Activated CD8-positive, alpha-beta memory T cell treated with anti-CD3 and anti-CD28 coated beads, Interleukin-2, amount 10 ng/mL, durations not matched to agents 7 days and 5 days (primary cell): ENCODE measurements around the gene RALB. TPM values are rescaled to one million over a fixed set of nuclear protein-coding genes. Genes with fewer than 3 reads are reported as not detected.
A peak's percentile ranks its signal among the peaks of the same experiment; 100 is the strongest.

ENCODE experiments used
- ATAC-seq: fragments of 150-1000 bp; cut with Tn5 transposase; one replicate; pipeline ENCODE4 v1.10.0; 2021; ENCODE audit warnings: moderate library complexity
- CTCF ChIA-PET: fragments of 350-600 bp; sonication (Branson Sonifier 250); formaldehyde crosslinking; loops from one replicate; lab custom pipeline; 2021; ENCODE audit warnings: antibody characterized with exemption; lab: Charles Lee
- DNase-seq: peaks from one replicate; pipeline ENCODE4 v3.0.0-alpha.2; 2020
- H3K27ac Mint-ChIP-seq: one replicate; pipeline ENCODE4 v1.8.0; 2021; ENCODE audit warnings: mild to moderate bottlenecking, mixed read lengths
- H3K27me3 Mint-ChIP-seq: one replicate; pipeline ENCODE4 v1.8.0; 2021; ENCODE audit warnings: mixed read lengths
- H3K36me3 Mint-ChIP-seq: one replicate; pipeline ENCODE4 v1.8.0; 2021; ENCODE audit warnings: mild to moderate bottlenecking, mixed read lengths
- H3K4me1 Mint-ChIP-seq: one replicate; pipeline ENCODE4 v1.8.0; 2021; ENCODE audit warnings: mixed read lengths
- H3K4me3 Mint-ChIP-seq: one replicate; pipeline ENCODE4 v1.8.0; 2021; ENCODE audit warnings: mild to moderate bottlenecking, moderate library complexity, mixed read lengths
- H3K9me3 Mint-ChIP-seq: one replicate; pipeline ENCODE4 v1.8.0; 2022; ENCODE audit warnings: low read depth, mixed read lengths
- total RNA-seq, 2 experiments: library from RNA; stranded (reverse); gene quantifications; one replicate each; pipeline ENCODE4 v1.2.3, GENCODE V29; 2021

The RALB gene
- 10 to 100 TPM; 36.7 to 41.8 TPM for total RNA-seq

- no peaks in the 10 kb centered on the region for H3K9me3 Mint-ChIP-seq
- peaks cover 59% of the 10 kb centered on the region for H3K4me1 Mint-ChIP-seq
- H3K4me3 Mint-ChIP-seq = peak within 1 kb of the TSS; percentile 98
- peak; percentile 99 for DNase-seq
- peak; percentile 96 for ATAC-seq
- peaks cover 17% of the 10 kb centered on the region for H3K27me3 Mint-ChIP-seq
- CTCF ChIA-PET = interaction anchor here (0.6 to 3.3 kb wide), 8 partner anchors 11 to 76 kb away, joined by 3 to 24 read pairs (median 6); no protein-coding TSS in a partner anchor
- H3K36me3 Mint-ChIP-seq = peaks cover 17% of the 10 kb centered on the region
- H3K27ac Mint-ChIP-seq = peak within 1 kb of the TSS; percentile 92
Observed at GRCh38 chr2:120252225-120253020, at the start of gene RALB. RALB (plus strand) TSS chr2:120252852; CDS start chr2:120278665, 25,813 bp downstream.

GRCh38 chr2:120203251-120204021 is 49.2 kb upstream of the RALB start:
- peaks cover 5% of the 10 kb centered on the region for H3K36me3 Mint-ChIP-seq
- no peak overlapping the region for H3K27ac Mint-ChIP-seq
- DNase-seq = no peak
- no peak overlapping the region for H3K4me3 Mint-ChIP-seq
- peaks cover 2% of the 10 kb centered on the region for H3K9me3 Mint-ChIP-seq
- CTCF ChIA-PET = interaction anchor here (1.1 to 2.1 kb wide), 5 partner anchors 11 to 110 kb away, joined by 3 to 17 read pairs (median 5); no protein-coding TSS in a partner anchor
- H3K27me3 Mint-ChIP-seq = no peaks in the 10 kb centered on the region
- peaks cover 8% of the 10 kb centered on the region for H3K4me1 Mint-ChIP-seq
- no peak for ATAC-seq

GRCh38 chr2:120204022-120204405 is 48.6 kb upstream of the RALB start:
- Mint-ChIP-seq H3K36me3 (peaks cover 3% of the 10 kb centered on the region), H3K27me3 (no peaks in the 10 kb centered on the region), H3K4me1 (peaks cover 8% of the 10 kb centered on the region), H3K4me3 (no peak overlapping the region), H3K27ac (no peak overlapping the region), H3K9me3 (no peaks in the 10 kb centered on the region)
- CTCF ChIA-PET = interaction anchor here (1.2 to 2.1 kb wide), 4 partner anchors 11 to 109 kb away, joined by 3 to 17 read pairs (median 8); no protein-coding TSS in a partner anchor
- ATAC-seq (no peak), DNase-seq (no peak)

GRCh38 chr2:120204417-120204816 is 48.2 kb upstream of the RALB start:
- CTCF ChIA-PET = interaction anchor here (1.2 to 2.1 kb wide), 5 partner anchors 10 to 109 kb away, joined by 3 to 17 read pairs (median 5); no protein-coding TSS in a partner anchor
- Mint-ChIP-seq H3K36me3 (peaks cover 2% of the 10 kb centered on the region), H3K27me3 (no peaks in the 10 kb centered on the region), H3K9me3 (no peaks in the 10 kb centered on the region), H3K27ac (no peak overlapping the region), H3K4me1 (peaks cover 8% of the 10 kb centered on the region), H3K4me3 (no peak overlapping the region)
- DNase-seq (no peak), ATAC-seq (no peak)

- no peak for DNase-seq
- Mint-ChIP-seq H3K27ac (no peak overlapping the region), H3K4me3 (no peak overlapping the region), H3K27me3 (no peaks in the 10 kb centered on the region), H3K36me3 (no peaks in the 10 kb centered on the region), H3K9me3 (no peaks in the 10 kb centered on the region), H3K4me1 (peaks cover 8% of the 10 kb centered on the region)
- CTCF ChIA-PET = interaction anchor here (0.9 to 2.1 kb wide), 5 partner anchors 9 to 108 kb away, joined by 3 to 17 read pairs (median 5); no protein-coding TSS in a partner anchor
- ATAC-seq = no peak
Observed at GRCh38 chr2:120204945-120205670, 47.5 kb upstream of the RALB start.

GRCh38 chr2:120206022-120206581 is 46.5 kb upstream of the RALB start:
- Mint-ChIP-seq H3K9me3 (no peaks in the 10 kb centered on the region), H3K4me3 (no peak overlapping the region), H3K4me1 (peaks cover 8% of the 10 kb centered on the region), H3K27ac (no peak overlapping the region), H3K36me3 (no peaks in the 10 kb centered on the region), H3K27me3 (no peaks in the 10 kb centered on the region)
- CTCF ChIA-PET = interaction anchor here (0.7 to 5.1 kb wide), 5 partner anchors 15 to 107 kb away, joined by 3 to 51 read pairs (median 3); no protein-coding TSS in a partner anchor
- peak; percentile 67 for ATAC-seq
- DNase-seq = peak; percentile 68

GRCh38 chr2:120208381-120209353 is 44.0 kb upstream of the RALB start:
- Mint-ChIP-seq H3K4me3 (no peak overlapping the region), H3K27ac (peak overlapping the region; percentile 77), H3K4me1 (peaks cover 8% of the 10 kb centered on the region), H3K36me3 (peaks cover 2% of the 10 kb centered on the region), H3K27me3 (no peaks in the 10 kb centered on the region), H3K9me3 (no peaks in the 10 kb centered on the region)
- DNase-seq (no peak), ATAC-seq (no peak)
- CTCF ChIA-PET = interaction anchor here (0.8 to 5.1 kb wide), 6 partner anchors 9 to 104 kb away, joined by 3 to 51 read pairs (median 4); no protein-coding TSS in a partner anchor

GRCh38 chr2:120209427-120210269 is 43.0 kb upstream of the RALB start:
- H3K27ac Mint-ChIP-seq = peak overlapping the region; percentile 77
- peak; percentile 40 for ATAC-seq
- CTCF ChIA-PET = interaction anchor here (0.7 to 5.1 kb wide), 8 partner anchors 10 to 103 kb away, joined by 3 to 51 read pairs (median 4); no protein-coding TSS in a partner anchor
- H3K27me3 Mint-ChIP-seq = no peaks in the 10 kb centered on the region
- peaks cover 2% of the 10 kb centered on the region for H3K36me3 Mint-ChIP-seq
- peaks cover 8% of the 10 kb centered on the region for H3K4me1 Mint-ChIP-seq
- no peak for DNase-seq
- H3K9me3 Mint-ChIP-seq = no peaks in the 10 kb centered on the region
- H3K4me3 Mint-ChIP-seq = peak overlapping the region; percentile 12

- CTCF ChIA-PET = interaction anchor here (0.7 to 5.1 kb wide), 8 partner anchors 9 to 103 kb away, joined by 3 to 51 read pairs (median 4); partner anchors contain the start of gene TMEM185B
Observed at GRCh38 chr2:120210270-120210693, 42.4 kb upstream of the RALB start.

GRCh38 chr2:120218181-120218580 is 34.5 kb upstream of the RALB start:
- Mint-ChIP-seq H3K4me3 (no peak overlapping the region), H3K27ac (no peak overlapping the region), H3K36me3 (peaks cover 49% of the 10 kb centered on the region), H3K4me1 (peaks cover 29% of the 10 kb centered on the region), H3K9me3 (peaks cover 3% of the 10 kb centered on the region), H3K27me3 (no peaks in the 10 kb centered on the region)
- CTCF ChIA-PET = interaction anchor here (1.1 kb wide), 1 partner anchor 10 kb away, joined by 4 read pairs; no protein-coding TSS in a partner anchor
- ATAC-seq (no peak), DNase-seq (peak; percentile 34)

More at GRCh38 chr2:120210270-120210693, 42.4 kb upstream of the RALB start:
- Mint-ChIP-seq H3K27me3 (no peaks in the 10 kb centered on the region), H3K4me3 (peak overlapping the region; percentile 12), H3K4me1 (peaks cover 8% of the 10 kb centered on the region), H3K27ac (peak overlapping the region; percentile 77), H3K36me3 (peaks cover 2% of the 10 kb centered on the region), H3K9me3 (no peaks in the 10 kb centered on the region)
- ATAC-seq (peak; percentile 56), DNase-seq (peak; percentile 51)
